ENCODE results near the gene TMA7. TPM values are rescaled to one million over a fixed set of nuclear protein-coding genes. Genes with fewer than 3 reads are reported as not detected.

TMA7 gene
- total and polyA plus RNA-seq, 10 of the 15 experiments (the other 5 are each of a cell fraction or from before 2014, with no cell fraction given): 319 to 1,760 (median 752) TPM

GRCh38 chr3:48406443-48407431 lies 33.3 kb upstream of the TMA7 start:
- no peak overlapping the region for H3K4me3 ChIP-seq
- no peak overlapping the region for H2AFZ ChIP-seq (ENCODE audit: control insufficient read depth, low read depth, low read length)
- no peaks in the 10 kb centered on the region for H4K20me1 ChIP-seq (ENCODE audit: control insufficient read depth, insufficient read depth)
- H3K4me2 ChIP-seq (ENCODE audit: control insufficient read depth, insufficient read depth): no peak overlapping the region
- H3K9me3 ChIP-seq (replicated peaks; ENCODE audit: control insufficient read depth, insufficient read depth, low read length): no peaks in the 10 kb centered on the region
- intact Hi-C loops (cut with micrococcal nuclease; ENCODE audit: unreplicated experiment) (no loop called here), in situ Hi-C loops (cut with MboI) (no loop called here)
- H3K27ac ChIP-seq (ENCODE audit: control insufficient read depth, insufficient read depth): no peak overlapping the region
- DNase-seq (ENCODE audit: low read depth, low spot score): no peak
- H3K4me1 ChIP-seq (ENCODE audit: control insufficient read depth, insufficient read depth, low read length): no peaks in the 10 kb centered on the region
- 37% methylated on average over 18 of the region's 18 CpGs for WGBS (ENCODE audit: insufficient coverage, insufficient replicate concordance, low lambda C conversion rate, missing lambda C conversion rate)
- no TSS peak for BruUV-seq (replicated peaks)
- ChIA-PET CTCF (interaction anchor here (0.8 to 22.0 kb wide), 5 partner anchors 10 to 212 kb away, joined by 3 to 757 read pairs (median 4); partner anchors contain the start of genes CCDC51 and TMA7), SMC1A (ENCODE audit: uncharacterized antibody, unreplicated experiment) (interaction anchor here (0.6 to 2.4 kb wide), 3 partner anchors 25 to 1723 kb away, joined by 3 to 15 read pairs (median 4); no protein-coding TSS in a partner anchor), RAD21 (ENCODE audit: unreplicated experiment) (interaction anchor here (1.1 to 2.3 kb wide), 3 partner anchors 29 to 229 kb away, joined by 3 to 13 read pairs (median 10); partner anchors contain the start of gene SLC26A6), POLR2A (interaction anchor here (0.6 kb wide), 1 partner anchor 35 kb away, joined by 5 read pairs; no protein-coding TSS in a partner anchor)
- no peak overlapping the region for H3K9ac ChIP-seq (ENCODE audit: control insufficient read depth, insufficient read depth, low read length)
- FAIRE-seq: no peak
- H3K27me3 ChIP-seq (replicated peaks in 1 of 2; ENCODE audit: control insufficient read depth in 2 of 2, insufficient read depth in 2 of 2, low read length in 1 of 2): no peaks in the 10 kb centered on the region
- no peak for ATAC-seq
- H3K79me2 ChIP-seq (ENCODE audit: control insufficient read depth, insufficient read depth, low read length): no peaks in the 10 kb centered on the region
- no peaks in the 10 kb centered on the region for H3K36me3 ChIP-seq (ENCODE audit: control insufficient read depth in 2 of 2, insufficient read depth in 2 of 2, low read length in 1 of 2)
- TF ChIP-seq ZBTB4 (CRISPR knock-in tag; IDR thresholded peaks at IDR 0.05) (no peak), E2F8 (IDR thresholded peaks at IDR 0.05; ENCODE audit: low read depth, partially characterized antibody) (no peak), EGR1 (IDR thresholded peaks at IDR 0.05; ENCODE audit: borderline replicate concordance in 1 of 2, low read depth in 2 of 2, low read length in 2 of 2) (no peak), ZZZ3 (IDR thresholded peaks at IDR 0.05; ENCODE audit: control insufficient read depth, insufficient read length, low read depth) (no peak), CBFB (IDR thresholded peaks at IDR 0.05; ENCODE audit: low read depth) (no peak), RELB (IDR thresholded peaks at IDR 0.05; ENCODE audit: low read depth) (no peak), STAT1 (conservative IDR thresholded peaks at IDR 0.05) (no peak), SKIL (IDR thresholded peaks at IDR 0.05; ENCODE audit: low read depth, poor library complexity, severe bottlenecking) (no peak)

Measured in GM12878 (cell line).